ENCODE data around the gene BNC2.

BNC2 gene

DNA sequence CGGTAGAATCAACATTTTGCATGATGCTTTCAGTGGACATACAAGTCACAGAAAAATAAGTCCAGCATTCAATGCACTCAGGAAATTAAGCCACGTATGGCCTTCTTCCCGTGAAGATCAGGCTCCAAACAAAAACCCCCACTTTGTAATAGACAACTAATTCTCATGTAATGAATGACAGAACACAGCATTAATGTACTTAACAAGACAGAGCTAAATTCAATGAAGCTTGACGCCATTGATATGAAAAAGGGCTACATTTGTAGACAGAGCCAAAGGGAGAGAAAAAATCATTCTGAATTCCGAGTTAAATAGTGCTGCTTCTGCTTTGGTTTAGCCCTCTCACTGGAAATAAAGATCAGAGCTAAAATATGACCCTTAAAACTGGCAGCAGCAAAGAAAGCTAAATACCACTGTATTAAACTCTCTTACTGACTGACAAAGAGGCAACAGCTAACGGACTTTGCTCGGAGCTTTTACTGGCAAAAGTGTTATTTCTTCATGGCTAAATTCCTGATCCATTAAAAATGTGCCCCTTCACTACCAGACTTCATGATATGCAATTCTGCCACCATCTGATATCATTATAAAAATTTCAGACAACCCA is 250.5 kb downstream of the BNC2 start:
- DNase-seq (ENCODE audit: extremely low spot score), result no peak
- CTCF ChIA-PET, result interaction anchor here (1.0 kb wide), 1 partner anchor 17 kb away, joined by 3 read pairs; no protein-coding TSS in a partner anchor
- TF ChIP-seq, protein P1, sequence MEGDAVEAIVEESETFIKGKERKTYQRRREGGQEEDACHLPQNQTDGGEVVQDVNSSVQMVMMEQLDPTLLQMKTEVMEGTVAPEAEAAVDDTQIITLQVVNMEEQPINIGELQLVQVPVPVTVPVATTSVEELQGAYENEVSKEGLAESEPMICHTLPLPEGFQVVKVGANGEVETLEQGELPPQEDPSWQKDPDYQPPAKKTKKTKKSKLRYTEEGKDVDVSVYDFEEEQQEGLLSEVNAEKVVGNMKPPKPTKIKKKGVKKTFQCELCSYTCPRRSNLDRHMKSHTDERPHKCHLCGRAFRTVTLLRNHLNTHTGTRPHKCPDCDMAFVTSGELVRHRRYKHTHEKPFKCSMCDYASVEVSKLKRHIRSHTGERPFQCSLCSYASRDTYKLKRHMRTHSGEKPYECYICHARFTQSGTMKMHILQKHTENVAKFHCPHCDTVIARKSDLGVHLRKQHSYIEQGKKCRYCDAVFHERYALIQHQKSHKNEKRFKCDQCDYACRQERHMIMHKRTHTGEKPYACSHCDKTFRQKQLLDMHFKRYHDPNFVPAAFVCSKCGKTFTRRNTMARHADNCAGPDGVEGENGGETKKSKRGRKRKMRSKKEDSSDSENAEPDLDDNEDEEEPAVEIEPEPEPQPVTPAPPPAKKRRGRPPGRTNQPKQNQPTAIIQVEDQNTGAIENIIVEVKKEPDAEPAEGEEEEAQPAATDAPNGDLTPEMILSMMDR (IDR thresholded peaks at IDR 0.05; ENCODE audit: control extremely low read depth, extremely low read depth, low read depth, missing control alignments), result no peak
- POLR2A ChIA-PET, result no interaction called here

DNA sequence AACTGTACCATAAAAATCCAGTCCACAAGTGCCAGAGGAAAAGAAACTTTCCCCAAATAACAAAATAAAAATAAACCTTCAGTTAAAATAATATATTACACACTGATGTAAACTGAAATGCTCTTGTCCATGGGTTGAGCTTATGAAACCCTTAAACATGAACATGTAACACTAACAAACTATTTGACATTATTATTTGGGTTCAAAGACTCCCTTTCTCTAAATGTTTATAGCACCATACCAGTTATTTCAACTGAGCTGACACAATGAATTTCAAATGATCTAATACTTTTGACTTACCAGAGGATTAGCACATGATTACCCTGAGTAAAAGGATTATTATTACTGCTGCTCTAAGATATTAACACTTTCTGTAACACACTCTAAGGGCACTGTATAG is 251.1 kb downstream of the BNC2 start:
- no peak for DNase-seq (ENCODE audit: extremely low spot score)
- ChIA-PET POLR2A (no interaction called here), CTCF (no interaction called here)
- TF ChIP-seq, protein P1 (IDR thresholded peaks at IDR 0.05; ENCODE audit: control extremely low read depth, extremely low read depth, low read depth, missing control alignments), result no peak

DNA sequence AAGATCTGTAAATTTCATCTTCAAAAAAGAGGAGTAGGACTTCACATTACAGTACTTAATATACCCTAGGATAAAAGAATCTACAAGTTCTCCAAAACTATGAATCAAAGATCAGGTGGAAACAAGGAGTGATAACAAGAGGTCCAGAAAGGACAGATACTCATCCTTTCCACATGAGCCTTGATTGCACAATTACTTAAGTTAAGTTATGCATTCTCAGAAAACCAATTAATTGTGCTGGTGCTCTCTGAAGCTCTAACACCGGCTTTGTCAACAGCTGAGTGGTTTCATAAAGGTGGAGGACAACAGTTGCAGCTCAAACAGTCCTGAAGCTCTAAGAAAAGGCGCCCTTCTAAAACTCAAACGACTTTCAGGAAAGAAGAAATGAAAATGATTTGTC is 251.9 kb downstream of the BNC2 start:
- CTCF ChIA-PET, result no interaction called here
- POLR2A ChIA-PET, result no interaction called here
- DNase-seq (ENCODE audit: extremely low spot score), result no peak

DNA sequence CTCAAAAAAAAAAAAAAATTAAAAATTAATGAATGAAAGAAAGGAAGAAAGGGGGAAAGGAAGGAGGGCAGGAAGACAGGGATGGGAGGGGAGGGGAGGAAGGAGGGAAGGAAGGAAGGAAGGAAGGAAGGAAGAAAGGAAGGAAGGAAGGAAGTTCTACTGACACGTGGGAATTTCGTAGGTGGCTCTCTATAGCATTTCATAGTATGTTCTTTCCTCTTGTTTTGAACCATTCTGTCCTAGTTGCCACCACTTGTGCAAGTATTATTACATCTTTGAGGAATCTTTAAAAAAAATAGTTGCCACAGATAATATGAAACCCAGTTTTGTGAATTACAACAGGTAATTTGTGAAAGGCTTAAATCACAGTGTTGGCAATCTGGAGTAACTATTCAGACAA is 253.8 kb downstream of the BNC2 start:
- POLR2A ChIA-PET, result interaction anchor here (0.7 kb wide), 1 partner anchor 182 kb away, joined by 5 read pairs; no protein-coding TSS in a partner anchor

More for the DNA sequence above, 251.9 kb downstream of the BNC2 start:
- TF ChIP-seq, protein P1 (IDR thresholded peaks at IDR 0.05; ENCODE audit: control extremely low read depth, extremely low read depth, low read depth, missing control alignments), result no peak

DNA sequence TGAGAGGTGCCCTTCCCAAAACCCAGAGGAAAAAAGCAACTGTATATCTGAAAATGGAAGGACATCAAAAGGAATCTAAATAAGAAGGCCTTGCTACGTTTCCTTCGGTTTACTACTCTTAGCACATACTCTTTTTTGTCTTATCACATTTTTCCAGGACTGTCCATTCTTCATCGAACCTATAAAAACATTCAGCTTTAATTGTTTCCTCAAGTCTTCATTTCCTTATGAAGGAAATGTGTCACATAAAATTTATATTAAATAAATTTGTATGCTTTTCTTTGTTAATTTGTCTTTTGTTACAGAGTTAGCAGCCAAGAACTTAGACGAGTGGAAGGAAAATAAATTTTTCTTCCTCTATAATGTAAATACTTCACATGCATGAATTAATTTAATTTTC is 255.0 kb downstream of the BNC2 start:
- TF ChIP-seq, protein P1 (IDR thresholded peaks at IDR 0.05; ENCODE audit: control extremely low read depth, extremely low read depth, low read depth, missing control alignments), result no peak
- ChIA-PET CTCF (interaction anchor here (1.4 kb wide), 1 partner anchor 19 kb away, joined by 3 read pairs; no protein-coding TSS in a partner anchor), POLR2A (no interaction called here)
- no peak for DNase-seq (ENCODE audit: extremely low spot score)

More for the DNA sequence above, 253.8 kb downstream of the BNC2 start:
- CTCF ChIA-PET, result interaction anchor here (1.4 kb wide), 1 partner anchor 20 kb away, joined by 3 read pairs; no protein-coding TSS in a partner anchor
- TF ChIP-seq, protein P1 (IDR thresholded peaks at IDR 0.05; ENCODE audit: control extremely low read depth, extremely low read depth, low read depth, missing control alignments), result no peak
- no peak for DNase-seq (ENCODE audit: extremely low spot score)

DNA sequence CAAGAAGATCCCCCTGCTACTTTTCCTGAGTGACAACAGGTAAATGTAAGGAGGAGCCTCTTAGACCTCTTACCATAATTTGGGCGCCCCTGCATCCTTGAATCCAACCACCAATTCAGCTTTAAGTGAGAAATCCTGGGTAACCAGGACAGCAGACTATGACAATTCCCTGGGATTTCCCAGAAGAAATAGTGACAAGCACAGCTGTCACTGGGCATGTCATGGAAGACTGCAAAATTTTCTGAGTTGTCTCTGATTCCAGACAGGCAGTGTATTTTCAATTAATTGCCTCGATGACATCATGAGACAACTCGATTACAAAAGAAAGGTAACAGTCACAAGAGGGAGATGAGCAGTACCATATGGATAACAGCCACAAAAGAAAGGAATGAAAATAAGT is 256.9 kb downstream of the BNC2 start:
- ChIA-PET CTCF (no interaction called here), POLR2A (no interaction called here)
- TF ChIP-seq, protein P1 (IDR thresholded peaks at IDR 0.05; ENCODE audit: control extremely low read depth, extremely low read depth, low read depth, missing control alignments), result no peak
- no peak for DNase-seq (ENCODE audit: extremely low spot score)

All from GM10248 (cell line).